T-helper 9 cell (primary cell): ENCODE measurements around the gene ZNF628.
"Not testable (repeated sequence)": the region's sequence is repeated elsewhere in the genome, so short reads cannot be mapped to it uniquely, and the experiment has no call there.

Source experiments
- DNase-seq: peaks from one replicate; pipeline ENCODE4 v3.0.0-alpha.2; 2020

Gene ZNF628

DNA sequence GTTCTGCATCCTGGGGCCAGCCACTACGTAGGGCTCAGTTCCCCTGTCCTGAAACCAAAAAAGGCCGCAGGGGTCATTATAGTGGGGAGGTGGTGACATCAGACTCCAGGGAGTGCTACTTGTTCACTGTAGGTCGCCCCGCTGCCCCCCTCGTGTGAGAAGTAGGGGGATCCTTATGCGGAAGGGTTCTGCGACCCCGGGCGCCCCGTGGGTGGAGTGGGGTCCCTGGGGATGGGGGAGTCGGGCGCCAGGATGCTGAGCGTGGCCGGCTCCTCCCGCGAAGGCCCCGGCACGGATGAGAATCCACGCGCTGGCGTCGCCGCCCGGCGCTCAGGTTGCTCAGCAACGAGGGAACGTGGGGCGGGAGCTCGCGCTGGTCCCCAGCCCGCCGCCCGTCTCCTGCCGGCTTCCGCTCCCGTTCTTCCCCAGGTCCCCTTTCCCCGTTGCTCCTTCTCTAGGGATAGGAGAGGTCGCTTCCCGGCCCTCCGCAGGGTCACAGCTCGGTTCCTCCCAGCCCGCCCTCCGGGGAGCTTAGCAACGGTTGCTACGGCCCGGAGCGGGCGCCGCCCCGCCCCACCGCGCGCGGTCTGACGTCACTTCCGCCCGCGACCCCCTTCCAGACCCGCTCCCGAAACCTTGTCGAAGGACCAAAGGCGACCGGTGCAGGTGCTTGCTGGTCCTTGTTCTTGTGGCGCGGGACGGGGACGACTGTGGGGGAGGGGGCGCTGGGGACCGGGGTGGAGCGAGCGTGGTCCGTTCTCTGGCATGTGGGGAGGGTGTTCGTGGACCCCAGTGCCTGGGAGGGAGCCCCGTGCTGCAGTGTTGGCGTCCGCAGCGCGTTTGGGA is 8.4 kb downstream of the ZNF628 start, which contains the start of gene NAT14:
Gene NAT14 (plus strand): TSS at position 596 of the 846 bp plus-strand sequence. CDS start 521 bp downstream, outside the sequence.
- DNase-seq, result peak; percentile 59

DNA sequence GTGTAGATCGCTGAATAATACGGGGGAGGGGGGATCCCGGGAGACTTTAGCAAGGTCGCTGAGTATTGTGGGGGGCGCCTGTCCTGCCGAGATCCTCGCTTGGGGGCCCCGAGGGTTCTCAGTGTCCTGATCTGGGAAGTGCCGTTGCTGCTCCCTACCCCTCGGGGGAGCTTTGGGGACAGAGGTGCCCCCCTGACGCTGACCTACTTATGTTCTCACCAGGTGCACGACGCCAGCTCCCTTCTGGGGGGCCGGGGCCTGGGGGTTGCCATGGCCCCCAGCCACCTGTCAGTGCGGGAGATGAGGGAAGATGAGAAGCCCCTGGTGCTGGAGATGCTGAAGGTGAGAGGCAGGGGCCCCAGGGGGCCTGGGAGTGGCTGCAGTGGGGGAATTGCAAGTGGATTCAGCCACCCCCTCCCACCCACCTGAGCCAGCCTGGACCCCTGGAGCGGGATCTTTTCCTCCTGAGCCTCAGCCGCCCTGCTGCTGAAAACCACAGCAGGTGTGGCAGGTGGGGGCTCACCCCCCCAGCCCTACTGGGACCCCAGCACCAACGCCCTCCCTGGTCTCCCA is 9.1 kb downstream of the ZNF628 start:
- DNase-seq, result no peak

DNA sequence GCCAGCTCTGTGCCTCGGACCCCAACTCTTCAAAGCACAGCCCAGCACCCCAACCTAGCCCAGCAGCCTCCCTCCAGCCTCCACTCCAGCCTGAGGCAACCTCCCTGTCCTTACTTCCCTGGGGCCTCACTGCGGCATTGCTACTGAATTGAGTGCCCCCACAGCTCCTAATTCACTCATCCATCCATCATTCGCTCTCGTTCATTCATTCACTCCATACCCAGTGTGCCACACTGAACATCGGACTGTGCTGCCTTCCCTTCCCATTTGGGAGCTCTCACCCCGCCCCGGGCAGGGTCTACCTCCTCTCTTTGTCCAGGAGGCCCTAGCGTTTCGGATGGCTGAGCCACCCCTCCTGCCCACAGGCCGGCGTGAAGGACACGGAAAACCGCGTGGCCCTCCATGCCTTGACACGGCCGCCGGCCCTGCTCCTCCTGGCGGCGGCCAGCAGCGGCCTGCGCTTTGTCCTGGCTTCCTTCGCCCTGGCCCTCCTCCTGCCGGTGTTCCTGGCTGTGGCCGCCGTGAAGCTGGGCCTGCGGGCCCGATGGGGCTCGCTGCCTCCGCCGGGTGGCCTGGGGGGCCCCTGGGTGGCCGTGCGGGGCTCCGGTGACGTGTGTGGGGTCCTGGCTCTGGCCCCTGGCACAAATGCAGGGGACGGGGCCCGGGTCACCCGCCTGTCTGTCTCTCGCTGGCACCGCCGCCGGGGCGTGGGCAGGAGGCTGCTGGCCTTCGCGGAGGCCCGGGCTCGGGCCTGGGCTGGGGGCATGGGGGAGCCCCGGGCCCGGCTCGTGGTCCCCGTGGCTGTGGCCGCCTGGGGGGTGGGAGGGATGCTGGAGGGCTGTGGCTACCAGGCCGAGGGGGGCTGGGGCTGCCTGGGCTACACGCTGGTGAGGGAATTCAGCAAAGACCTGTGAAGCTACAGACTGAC is 9.9 kb downstream of the ZNF628 start:
- DNase-seq, result no peak

DNA sequence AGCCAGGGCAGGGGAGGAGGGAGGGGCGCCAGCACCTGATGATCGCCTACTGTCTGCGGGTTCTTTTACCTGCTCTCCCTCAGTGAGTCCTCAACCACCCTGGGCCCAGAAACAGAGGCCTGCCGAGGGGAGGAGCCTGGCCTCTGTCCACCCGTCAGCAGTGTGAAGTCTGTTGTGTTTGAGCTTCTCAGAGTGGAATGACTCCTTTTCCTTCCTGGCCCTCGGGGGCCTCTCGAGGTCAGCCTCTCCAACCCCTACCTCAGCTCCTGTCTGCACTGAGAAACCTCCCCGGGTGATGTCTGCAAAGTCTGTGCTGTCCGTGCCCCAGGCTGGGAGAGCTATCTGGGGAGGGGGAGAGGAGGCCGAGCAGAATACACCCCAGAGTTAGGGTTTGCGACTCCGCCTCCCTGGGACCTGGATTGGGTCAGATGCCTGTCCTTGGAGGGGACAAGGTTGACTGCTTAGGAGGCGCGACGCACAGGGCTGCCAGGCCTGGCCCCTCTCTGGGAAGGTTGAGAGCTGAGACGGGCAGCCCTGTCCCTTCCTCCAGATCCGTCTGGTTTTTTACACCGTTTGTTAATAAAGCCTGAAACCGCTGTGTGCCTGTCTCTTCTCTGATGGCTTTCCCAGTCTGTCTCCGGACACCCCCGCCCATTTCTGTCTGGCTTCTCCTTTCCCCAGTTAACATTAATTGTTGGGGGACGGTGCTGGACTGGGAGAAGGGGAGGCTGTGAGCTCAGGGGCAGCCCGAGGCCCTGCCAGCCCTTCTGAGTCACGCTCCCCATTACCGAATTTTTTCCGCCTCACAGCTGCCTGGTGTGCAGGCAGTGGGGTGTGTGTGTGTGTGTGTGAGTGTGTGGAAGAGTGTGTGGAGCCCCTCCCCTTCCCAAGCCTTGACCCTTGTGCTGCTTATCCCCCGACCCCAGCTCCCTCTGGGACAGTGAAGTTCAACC is 10.8 kb downstream of the ZNF628 start:
- no peak for DNase-seq

DNA sequence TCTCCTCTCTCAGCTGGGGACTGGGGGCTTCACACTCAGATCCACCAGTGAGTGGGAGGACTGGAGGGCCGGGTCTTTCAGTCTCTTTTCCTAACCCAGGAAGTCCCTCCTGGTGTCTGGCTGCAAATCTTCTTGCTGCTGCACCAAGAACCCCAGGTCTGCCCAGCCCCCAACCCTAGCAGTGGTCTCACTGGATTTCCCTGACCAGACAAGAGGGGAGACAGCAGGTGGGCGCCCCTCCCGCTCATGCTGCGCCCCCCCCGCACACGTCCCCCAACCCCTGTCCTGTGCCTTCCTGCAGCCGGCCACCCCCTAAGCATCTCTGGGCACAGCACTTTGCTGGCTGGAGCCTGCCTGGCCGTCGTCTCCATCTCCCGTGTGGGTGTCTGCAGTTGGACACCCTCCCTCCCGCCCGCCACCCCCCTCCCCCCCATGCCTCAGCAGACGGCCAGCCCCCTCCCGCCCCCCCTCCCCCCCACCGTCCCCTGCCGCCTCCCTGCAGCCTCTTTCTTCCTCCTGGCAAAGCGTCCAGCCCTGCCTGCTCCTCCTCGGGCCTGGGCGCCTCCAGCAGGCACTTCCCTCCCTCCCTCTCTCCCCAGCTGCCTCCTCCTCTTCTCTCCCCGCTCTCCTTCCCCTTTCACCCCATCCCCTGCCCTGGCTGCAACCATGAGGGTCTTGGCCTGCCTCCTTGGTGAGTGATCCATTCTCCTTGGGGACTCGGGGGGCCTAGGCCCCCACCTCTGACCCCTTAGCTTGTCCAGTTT is 11.7 kb downstream of the ZNF628 start, which contains the start of gene SSC5D:
Gene SSC5D (plus strand): TSS at position 513 of the 764 bp plus-strand sequence. CDS start 154 bp downstream, at position 667.
- DNase-seq, result no peak

DNA sequence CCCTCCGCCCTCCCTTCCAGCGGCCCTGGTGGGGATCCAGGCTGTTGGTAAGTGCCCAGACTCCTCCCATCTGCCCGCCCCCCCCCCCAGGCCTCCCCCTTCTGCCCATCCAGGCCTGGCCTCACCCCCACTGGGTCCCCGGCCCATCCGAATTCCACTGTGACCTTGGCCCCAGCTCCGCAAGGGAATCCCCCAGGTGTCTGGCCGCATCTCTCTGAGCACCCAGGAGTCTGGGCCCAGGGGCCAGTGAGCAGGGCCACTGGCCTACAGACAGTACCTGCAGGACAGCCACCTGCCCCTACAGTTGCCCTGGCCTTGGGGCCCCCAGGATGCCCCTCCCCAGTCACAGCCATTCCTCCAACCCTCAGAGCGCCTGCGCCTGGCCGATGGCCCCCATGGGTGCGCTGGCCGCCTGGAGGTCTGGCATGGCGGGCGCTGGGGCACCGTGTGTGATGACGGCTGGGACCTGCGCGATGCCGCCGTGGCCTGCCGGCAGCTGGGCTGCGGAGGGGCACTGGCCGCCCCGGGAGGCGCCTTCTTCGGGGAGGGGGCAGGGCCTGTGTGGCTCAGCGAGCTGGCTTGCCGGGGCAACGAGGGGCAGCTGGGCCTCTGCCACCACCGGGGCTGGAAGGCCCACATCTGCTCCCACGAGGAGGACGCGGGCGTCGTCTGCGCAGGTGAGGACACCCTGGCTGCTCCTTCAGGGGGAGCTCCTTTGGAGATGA is 12.7 kb downstream of the ZNF628 start:
- DNase-seq, result no peak

DNA sequence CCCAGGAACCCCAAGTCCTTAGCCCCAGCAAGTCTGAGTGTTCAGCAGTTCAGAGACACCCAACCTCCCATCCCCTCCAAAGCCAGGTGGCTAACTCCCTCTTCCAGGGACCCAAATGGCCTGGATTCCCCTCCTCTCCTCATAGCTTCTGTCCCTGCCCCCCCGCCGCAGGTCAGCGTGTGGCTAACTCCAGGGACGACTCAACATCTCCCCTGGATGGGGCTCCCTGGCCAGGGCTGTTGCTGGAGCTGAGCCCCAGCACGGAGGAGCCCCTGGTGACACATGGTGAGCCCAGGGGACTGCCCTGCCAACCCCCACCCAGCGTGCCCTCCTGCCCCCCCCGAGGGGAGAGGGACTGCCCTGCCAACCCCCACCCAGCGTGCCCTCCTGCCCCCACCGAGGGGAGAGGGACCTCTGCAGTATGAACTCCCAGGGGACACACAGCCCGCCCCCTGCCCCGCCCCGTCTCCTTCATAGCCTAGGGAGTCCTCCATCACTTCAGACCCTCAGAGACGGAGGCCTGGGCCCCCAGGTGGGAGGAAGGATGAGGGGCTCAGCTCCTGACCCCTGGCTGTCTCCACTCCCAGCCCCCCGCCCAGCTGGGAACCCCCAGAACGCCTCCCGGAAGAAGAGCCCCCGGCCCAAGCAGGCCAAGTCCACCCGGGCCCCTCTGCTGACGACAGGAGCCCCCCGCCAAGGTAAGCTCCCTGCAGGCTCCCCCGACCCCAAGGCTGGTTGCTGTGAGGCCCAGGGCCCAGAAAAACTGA is 13.5 kb downstream of the ZNF628 start:
- no peak for DNase-seq

DNA sequence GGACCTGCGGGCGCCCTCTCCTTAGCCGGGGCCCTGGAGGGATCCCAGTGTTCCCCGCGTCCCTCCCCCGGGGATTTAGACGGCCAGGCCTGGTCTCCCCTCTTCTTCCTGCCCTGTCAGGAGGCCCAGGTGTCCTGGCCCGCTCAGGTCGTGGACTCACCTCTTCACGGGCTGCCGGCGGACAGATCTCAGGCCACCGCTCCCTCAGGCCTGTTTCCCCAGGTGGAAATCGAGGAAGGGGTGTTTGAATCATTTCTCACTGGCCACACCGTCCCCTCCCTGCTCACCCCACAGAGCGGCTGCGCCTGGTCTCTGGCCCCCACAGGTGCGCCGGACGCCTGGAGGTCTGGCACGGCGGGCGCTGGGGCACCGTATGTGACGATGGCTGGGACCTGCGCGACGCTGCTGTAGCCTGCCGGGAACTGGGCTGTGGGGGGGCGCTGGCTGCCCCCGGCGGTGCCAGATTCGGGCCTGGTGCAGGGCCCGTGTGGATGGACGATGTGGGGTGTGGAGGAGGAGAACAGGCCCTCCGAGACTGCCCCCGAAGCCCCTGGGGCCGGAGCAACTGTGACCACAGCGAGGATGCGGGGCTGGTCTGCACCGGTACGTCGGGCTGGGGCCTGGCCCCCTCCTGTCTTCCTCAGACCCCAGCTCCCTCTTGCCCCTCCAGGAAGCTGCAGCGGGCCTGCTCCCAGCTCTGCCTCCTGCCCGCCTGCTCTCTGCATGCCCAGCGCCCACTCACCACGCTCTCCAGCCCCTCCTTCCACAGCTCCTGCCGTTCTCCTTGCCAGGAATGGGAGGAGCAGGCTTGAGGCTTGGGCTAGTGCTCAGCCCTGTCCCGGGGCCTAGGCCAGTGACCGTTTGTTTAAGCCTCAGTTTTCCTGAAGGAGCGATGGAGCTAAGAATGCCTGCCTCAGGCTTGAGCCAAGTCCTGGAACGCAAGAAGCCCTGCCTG is 14.3 kb downstream of the ZNF628 start:
- DNase-seq, result no peak

DNA sequence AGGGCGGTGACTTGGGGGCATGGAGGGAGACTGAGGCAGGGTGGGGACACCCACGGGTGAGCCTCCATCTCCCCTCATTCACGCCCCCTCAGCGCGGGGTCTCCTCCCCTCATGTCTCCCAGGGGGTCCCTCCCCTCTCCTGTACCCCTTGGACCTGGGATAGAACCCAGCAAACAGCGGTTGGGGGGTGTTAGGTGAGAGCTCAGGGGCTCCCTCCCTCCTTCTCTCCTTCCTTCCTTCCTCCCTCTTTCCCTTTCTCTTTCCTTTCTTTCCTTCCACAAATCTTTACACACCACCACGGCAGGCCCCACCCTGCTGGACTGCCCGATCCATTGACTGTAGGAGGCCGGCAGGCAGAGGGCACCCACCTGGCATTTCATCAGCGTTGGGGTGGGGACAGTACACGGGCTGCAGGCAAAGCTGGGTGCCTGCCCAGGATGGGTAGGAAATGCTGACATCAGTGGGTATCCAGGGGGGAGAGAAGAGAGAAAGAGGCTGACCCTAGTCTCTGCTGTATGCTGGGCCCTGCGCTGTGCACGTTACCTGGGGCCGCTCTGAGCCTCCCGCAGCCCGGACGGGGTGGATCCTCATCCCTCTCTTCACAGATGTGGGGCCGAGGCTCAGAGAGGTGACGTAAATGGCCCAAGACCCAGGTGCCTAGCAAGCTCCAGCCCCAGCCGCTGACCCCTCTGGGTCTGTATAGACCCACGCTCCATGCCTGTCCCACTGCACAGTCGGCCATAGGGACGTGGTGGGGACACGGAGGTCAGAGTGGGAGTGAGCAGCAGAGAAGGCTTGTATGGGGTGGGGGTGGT is 15.3 kb downstream of the ZNF628 start:
- DNase-seq, result no peak

DNA sequence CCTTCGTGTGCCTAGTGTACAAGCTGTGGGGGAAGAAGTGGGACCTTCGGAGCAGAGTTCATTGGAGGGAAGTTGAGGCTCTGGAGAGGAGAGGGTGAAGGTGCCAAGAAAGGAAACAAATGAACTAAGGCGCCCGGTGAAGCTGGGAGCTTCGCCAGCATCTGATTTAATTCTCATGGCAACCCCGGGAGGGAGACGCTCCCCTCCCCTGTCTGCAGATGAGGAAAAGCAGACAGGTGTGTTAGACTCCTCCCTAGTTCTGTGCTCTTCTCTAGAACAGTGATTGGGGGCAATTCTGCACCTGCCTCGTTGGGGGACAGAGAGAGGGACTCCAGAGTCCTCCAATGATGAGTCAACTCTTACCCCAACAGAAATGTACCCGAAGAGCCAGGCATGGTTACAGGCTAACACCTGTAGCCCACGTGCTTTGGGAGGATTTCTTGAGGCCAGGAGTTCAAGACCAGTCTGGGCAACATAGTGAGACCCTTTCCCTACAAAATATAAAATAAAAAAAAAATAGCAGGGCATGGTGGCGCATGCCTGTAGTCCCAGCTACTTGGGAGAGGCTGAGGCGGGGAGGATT is 16.0 kb downstream of the ZNF628 start:
- DNase-seq, result no peak

DNA sequence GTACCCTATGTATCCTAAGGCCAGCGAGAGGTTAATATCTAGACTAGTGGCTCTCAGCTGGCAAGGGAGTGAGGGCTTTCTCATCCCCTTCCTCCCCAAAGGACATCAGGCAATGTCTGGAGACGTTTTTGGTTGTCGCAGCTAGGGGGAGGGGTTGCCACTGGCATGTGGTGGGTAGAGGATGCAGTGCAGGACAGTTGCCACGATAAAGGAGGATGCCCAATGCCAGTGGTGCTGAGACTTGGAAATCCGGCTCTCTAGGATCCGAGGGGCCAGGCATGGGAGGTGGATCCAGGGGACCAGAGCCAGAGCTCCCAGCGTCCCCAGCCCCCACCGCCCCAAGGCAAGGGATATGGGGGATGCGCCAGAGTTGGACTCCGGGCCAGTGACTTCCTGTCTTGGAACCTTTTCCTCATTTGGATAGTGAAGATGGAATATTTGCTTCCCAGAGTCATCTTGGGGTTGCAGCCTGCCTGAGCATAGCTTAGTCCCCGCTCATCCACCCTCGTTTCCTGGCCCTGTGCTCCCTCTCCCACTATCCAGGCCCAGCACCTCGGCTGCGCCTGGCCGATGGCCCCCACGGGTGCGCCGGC is 16.7 kb downstream of the ZNF628 start:
- no peak for DNase-seq

DNA sequence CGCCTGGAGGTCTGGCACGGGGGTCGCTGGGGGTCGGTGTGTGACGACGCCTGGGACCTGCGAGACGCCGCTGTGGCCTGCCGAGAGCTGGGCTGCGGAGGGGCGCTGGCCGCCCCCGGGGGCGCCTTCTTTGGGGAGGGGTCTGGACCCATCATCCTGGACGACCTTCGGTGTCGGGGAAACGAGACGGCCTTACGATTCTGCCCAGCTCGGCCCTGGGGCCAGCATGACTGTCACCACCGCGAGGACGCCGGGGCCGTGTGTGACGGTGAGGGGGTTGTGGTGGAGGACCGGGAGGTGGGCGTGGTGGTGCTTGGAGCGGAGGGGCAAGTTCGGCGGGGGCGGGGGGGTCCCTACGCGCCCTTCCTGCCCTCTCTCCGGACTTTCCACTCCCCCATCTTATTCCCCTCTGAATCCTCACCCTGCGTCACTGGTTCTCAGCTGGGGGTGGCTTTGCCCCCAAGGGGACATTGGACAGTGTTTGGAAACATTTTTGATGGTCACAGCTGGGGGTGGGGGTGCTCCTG is 17.3 kb downstream of the ZNF628 start:
- DNase-seq, result no peak

DNA sequence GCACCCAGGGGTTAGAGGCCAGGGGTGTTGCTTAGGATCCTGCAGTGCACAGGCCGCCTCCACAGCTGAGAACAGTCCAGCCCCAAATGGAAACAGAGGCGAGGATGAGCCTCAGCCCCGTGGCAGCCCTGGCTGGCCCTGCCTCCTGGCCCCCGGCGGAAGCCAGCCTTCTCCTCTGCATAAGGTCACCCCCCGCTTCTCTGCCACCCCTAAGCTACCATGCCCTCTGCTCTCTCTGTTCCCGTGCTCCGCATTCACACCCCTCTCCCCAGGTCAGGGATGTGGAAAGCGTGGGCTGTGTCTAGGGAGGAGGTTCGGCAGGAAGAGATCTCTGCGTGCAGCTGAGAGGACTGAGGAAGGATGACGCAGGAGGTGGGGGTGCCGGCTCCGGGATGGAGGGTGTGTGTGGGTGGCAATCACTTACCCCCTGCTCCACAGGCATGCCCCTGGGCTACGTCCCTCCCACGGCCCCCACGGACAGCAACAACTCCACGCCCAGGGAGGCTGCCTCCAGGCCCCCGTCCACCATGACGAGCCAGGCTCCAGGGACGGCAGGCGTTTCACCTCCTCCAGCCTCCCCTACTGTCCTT is 17.9 kb downstream of the ZNF628 start:
- no peak for DNase-seq

DNA sequence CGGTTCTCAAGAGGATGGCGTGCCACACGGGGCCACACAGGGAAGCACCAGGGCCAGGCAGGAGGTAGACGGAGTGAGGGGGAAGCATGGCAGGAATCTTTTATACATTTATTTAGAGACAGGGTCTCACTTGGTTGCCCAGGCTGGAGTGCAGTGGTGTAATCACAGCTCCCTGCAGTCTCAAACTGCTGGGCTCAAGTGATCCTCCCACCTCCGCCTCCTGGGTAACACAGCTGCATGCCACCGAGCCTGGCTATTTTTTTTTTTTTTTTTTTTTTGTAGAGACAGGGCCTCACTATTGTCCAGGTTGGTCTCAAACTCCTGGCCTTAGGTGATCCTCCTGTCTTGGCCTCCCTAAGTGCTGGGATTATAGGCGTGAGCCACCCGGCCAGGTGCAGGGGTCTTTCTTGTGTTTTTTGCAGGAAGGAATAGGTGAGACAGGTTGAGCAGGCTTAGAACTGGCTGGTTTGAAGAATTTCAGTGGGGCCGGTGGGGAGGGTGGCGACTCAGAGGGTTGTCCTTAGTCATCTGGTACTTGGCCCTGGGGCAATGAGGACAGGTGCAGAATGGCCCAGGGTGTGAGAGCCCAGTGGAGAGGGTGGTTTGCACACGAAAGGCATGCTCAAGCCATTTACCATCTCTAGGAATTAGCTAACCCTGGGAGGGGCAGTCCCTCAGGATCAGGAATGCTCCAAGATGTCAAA is 19.4 kb downstream of the ZNF628 start:
- no peak for DNase-seq

DNA sequence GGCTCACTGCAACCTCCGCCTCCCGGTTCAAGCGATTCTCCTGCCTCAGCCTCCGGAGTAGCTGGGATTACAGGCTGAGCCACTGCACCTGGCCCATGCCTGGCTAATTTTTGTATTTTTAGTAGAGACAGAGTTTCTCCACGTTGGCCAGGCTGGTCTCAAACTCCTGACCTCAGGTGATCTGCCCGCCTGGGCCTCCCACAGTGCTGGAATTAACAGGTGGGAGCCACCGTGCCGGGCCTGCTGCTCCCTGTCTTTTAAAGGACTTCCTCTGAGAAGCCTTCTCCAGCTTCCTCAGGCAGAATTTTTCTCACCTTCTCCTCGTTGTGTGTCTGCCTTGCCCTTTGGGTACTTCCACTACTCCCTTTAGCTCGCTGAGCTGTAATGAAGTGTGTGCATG is 20.4 kb downstream of the ZNF628 start:
- not testable (repeated sequence) for DNase-seq
